Measurements from ENCODE around the gene TEX55.
"Not testable (repeated sequence)": the region's sequence is repeated elsewhere in the genome, so short reads cannot be mapped to it uniquely, and the experiment has no call there.

DNA sequence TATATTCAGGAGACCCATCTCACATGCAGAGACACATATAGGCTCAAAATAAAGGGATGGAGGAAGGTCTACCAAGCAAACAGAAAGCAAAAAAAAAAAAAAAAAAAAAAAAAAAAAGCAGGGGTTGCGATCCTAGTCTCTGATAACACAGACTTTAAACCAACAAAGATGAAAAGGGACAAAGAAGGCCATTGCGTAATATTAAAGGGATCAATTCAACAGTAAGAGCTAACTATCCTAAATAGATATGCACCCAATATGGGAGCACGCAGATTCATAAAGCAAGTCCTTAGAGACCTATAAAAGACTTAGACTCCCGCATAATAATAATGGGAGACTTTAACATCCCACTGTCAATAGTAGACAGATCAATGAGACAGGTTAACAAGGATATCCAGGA lies 13.7 kb upstream of the TEX55 start:
- TF ChIP-seq, protein P1, sequence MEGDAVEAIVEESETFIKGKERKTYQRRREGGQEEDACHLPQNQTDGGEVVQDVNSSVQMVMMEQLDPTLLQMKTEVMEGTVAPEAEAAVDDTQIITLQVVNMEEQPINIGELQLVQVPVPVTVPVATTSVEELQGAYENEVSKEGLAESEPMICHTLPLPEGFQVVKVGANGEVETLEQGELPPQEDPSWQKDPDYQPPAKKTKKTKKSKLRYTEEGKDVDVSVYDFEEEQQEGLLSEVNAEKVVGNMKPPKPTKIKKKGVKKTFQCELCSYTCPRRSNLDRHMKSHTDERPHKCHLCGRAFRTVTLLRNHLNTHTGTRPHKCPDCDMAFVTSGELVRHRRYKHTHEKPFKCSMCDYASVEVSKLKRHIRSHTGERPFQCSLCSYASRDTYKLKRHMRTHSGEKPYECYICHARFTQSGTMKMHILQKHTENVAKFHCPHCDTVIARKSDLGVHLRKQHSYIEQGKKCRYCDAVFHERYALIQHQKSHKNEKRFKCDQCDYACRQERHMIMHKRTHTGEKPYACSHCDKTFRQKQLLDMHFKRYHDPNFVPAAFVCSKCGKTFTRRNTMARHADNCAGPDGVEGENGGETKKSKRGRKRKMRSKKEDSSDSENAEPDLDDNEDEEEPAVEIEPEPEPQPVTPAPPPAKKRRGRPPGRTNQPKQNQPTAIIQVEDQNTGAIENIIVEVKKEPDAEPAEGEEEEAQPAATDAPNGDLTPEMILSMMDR (IDR thresholded peaks at IDR 0.05): not testable (repeated sequence)
- not testable (repeated sequence) for TF ChIP-seq POLR2A (IDR thresholded peaks at IDR 0.05)

Measured in esophagus squamous epithelium (tissue), 4 donors.